SW480 (cell line): Measurements from ENCODE around the gene NACC2.

Source experiments
- DNase-seq: peaks from one replicate; pipeline ENCODE4 v3.0.0-alpha.2; 2016; ENCODE audit warnings: low spot score

Gene NACC2

GRCh38 chr9:136095070-136096058, at the start of gene NACC2:
TSS of gene NACC2 (minus strand) at chr9:136095289. CDS start at chr9:136050521, 44,768 bp downstream.
- DNase-seq, result peak; percentile 68

GRCh38 chr9:136144450-136144849, 49.4 kb upstream of the NACC2 start:
- no peak for DNase-seq

DNA sequence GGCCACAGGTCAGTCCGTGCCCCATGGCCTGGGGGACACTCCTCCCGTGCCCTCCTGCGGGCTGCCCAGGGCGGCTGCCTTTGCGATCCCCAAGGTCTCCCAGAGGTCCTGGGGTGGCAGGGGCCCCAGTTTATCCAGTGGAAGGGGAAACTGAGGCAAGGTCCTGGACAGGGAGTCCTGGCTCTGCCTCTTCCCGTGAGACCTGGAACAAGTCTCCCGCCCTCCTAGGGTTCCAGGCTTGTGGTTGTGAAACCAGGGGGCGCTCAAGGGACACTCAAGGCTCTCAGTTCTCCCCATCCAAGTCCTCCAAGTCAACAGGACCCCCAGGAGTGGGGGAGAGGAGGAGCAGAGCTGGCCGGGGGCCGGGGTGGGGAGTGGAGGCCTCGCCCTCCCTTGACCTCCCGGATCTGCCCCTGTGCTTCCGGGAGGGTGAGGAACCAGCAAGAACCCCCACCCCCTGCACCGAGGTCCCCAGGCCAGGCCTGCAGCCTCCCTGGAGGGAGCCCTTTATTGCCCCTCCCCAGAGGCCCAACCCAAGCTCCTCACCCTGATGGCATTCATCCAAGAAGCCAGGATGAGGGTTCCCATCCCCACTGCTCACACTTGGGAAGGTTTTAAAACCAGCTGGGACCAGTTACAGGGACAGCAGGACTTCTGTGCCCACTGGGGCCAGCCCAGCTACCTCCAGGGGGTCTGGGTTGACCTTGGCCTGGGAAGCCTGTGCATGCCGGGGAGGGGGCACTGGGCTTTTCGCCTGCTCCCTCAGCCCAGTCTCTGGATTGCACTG, 48.3 kb upstream of the NACC2 start:
- no peak for DNase-seq

GRCh38 chr9:136142859-136143214, 47.7 kb upstream of the NACC2 start:
- no peak for DNase-seq

- DNase-seq, result no peak
Observed at GRCh38 chr9:136142414-136142796, 47.3 kb upstream of the NACC2 start.

DNA sequence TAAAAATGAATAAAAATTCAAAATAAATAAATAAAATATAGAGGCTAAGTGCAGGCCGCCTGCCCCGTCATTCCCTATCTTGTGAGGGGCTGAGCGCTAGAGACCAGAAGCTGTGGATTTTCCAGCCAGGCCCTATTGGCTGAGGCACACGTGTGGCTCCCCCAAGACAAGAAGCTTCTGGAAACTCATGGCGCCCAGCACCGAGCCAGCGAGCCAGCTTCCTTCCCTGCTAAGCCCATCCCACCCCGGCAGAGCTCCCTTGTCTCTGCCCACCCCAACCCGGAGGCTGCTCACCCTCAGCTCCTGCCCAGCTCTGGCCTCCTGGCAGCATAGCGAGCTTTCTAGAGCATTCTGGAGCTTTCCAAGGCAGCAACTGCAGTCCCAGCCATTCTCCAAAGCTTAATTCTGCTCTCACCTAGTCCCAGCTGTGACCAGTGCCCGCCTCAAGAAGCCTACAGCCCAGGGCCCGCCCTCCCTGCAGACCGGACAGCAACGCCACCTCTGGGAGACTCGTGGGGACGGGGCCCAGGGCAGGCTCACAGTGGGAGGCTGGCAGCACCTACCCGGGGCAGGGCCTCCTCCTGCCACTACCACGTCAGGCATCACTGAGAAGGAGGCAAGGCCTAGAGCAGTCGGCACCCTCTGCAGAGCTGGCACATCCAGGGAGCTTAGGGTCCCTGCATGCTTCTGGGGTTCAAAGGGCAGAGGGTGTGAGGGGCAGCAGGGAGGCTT, 46.8 kb upstream of the NACC2 start:
- DNase-seq, result no peak

- DNase-seq, result no peak
Observed at GRCh38 chr9:136140966-136141365, 45.9 kb upstream of the NACC2 start.

- DNase-seq, result no peak
Observed at GRCh38 chr9:136140046-136140445, 45.0 kb upstream of the NACC2 start.

DNA sequence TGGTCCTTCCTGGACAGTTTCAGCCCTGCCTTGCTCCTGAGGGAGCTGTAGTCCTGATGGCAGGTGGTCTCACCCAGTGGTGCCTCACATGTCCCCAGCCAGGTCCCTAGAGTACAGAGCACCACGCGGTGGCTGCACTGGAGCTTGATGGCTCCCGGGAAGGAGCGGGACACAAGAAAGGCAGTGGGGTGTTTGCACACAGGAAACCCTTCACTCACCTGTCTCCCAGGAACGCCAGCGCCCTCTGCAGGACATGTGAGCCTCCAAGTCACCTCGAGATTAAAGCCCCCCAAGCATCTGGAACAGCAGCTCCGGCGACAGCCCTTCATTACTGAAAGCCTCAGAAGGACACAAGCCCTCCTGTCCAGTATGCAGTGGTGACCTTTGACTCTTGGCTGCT, 43.5 kb upstream of the NACC2 start:
- DNase-seq, result peak; percentile 46

GRCh38 chr9:136137321-136138265, 42.5 kb upstream of the NACC2 start:
- DNase-seq, result peak; percentile 64

- no peak for DNase-seq
Observed at GRCh38 chr9:136136127-136136925, 41.2 kb upstream of the NACC2 start.

DNA sequence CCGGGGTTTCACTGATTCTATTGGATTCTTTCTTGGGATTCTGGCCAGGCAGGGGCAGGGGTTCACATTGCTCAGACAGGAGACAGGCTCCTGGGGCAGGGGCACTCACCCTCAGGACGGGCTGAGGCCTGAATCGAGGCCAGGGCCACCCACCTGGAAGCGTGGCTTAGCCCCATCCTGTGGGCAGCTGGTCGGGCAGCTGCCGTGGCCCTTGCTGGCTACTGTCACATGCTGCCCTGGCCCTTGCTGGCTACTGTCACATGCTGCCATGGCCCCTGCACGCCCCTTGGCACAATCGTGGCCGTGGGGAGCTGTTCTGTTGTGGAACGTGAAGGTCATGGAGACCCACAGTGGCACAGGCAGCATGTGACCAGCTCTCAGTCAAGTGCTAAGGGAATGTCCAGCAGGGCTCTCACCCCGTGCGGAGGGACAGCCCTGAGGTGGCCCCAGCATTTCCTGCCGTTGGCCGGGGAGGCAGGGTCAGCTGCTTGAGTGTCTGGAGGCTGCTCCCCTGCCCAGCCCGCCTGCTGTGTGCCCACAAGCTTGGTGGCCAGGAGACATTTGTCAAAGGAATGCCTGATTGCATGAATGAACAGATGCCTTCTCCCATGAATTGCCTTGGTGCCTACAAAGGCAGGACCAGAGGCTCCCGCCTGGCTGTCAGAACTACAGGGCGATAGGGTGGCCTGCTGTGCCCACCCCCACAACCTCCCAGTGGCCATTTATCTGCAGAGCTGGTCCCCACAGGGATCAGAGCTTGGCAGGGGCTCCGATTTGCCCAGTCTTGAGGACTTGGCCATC, 40.4 kb upstream of the NACC2 start:
- no peak for DNase-seq

GRCh38 chr9:136133959-136134484, 38.9 kb upstream of the NACC2 start:
- no peak for DNase-seq

DNA sequence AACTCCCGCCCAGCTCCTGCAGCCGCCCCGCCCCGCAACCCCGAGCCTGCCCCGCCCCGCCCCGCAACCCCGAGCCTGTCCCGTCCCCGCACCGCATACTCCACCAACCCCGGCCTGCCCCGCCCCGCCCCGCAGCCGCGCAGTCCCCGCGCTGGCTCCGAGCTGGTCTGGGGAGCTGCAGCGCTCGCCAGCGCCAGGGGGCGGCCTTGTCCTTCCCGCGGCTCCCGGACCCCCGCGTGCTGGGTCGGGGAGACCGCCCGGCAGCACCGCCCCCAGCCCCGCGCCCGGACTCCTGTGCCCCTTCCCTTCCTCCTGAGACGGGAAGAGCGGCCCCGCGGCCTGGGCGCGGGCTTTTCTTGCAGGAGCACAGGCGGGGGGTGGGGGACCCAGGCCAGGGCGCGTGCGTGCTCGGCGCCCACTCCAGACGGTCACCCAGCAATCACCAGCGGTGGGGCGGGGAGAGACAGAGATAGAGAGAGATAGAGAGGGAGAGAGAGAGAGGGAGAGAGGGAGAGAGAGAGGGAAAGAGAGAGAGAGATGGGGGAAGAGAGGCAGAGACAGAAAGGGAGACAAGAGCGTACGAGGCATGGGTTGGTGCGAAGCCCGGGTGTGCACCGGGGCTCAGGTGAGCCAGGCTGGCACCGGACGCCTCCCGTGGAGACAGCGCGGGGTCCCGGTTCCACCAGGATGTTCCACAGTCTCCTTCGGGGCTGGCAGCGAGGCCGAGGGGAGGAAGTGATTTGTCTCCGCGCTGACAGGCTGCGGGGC, 38.3 kb upstream of the NACC2 start:
- no peak for DNase-seq

GRCh38 chr9:136132512-136133050, 37.5 kb upstream of the NACC2 start:
- DNase-seq, result no peak

DNA sequence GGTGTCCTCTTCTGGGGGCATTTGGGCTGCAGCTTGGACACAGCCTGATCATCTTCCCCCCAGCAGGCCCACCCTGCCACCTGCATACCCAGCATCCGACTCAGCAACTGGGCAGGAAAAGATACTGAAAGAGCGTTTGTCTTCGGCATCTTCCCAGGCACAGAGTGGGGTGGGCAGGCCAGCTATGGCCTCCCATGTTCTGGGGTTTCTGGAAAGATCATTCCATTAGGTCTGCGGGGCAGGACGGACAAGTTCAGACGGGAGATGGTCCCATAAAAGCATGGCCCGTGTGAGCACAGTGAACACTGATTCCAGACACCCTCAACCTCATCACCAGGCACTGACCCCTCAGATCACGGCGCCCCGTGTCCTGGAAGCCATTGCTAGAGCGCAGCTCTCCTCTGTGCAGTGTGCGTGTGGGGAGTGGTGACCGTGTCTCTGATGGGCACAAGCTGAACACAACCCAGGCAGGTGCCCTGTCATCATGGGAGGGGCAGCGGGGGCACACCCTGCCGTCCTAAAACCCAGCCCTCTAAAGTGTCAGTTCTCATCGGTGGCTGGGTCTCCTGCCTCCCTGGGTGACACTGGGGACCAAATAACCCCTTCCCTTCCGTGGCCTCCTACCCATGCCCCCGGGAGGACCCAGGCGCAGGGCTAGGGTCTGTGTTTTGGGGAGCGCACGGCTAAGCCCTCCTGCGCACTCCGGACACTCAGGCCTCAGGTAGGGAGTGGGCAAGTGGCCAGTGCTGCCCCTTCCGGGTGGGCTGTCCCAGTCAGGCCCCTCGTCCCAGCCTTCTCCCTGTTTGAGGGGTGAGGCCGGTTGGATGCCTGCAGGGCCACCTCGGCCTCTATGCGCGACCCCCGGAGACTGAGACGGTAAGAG, 36.8 kb upstream of the NACC2 start:
- no peak for DNase-seq

DNA sequence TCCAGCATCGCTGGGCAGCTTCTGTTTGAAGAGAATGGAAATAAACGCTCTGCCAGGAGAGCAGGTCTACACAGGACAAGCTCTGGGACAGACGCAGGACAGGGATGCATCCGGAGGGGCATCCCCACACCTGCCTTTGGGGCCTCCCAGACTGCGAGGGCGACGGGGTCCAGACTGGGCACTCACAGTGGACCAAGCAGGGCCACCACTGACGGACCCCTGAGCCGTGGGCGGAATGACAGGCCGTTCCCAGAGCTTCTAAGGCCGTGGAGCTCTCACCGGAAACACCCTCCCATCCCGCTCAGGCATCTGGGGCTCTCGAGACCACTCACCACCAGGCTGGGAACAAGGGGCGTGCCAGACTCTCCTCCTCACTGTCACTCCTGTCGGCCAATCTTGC, 34.1 kb upstream of the NACC2 start:
- no peak for DNase-seq
